Heart right ventricle (tissue), 16 donors: ENCODE results near the gene REX1BD. TPM values are rescaled to one million over a fixed set of nuclear protein-coding genes. Genes with fewer than 3 reads are reported as not detected.
"Not testable (repeated sequence)": the region's sequence is repeated elsewhere in the genome, so short reads cannot be mapped to it uniquely, and the experiment has no call there.

Experiments used
- ATAC-seq, 8 donors: fragments of 200-7000 bp; cut with Tn5 transposase; one replicate each; pipeline ENCODE4 v1.9.1; 2020; ENCODE audit warnings: mild to moderate bottlenecking in 8 of 8, moderate library complexity in 8 of 8, moderate number of reproducible peaks in 1 of 8
- DNase-seq, 2 donors: peaks; one replicate each; pipeline ENCODE4 v3.0.0-alpha.2; 2020
- H3K27ac ChIP-seq, 10 donors: fragments of 200-600 bp; sonication (generic) in 2 of 10; one replicate each; pipeline versions ENCODE4 v1.5.0 to v1.8.0; 2020 to 2022; ENCODE audit warnings: mild to moderate bottlenecking in 3 of 10
- H3K27me3 ChIP-seq, 7 donors: fragments of 200-600 bp; one replicate each; pipeline ENCODE4 v1.8.0; 2021 to 2022; ENCODE audit warnings: mild to moderate bottlenecking in 2 of 7
- H3K36me3 ChIP-seq, 9 donors: fragments of 200-600 bp; sonication (generic) in 1 of 9; one replicate each; pipeline versions ENCODE4 v1.5.0 to v1.8.0; 2020 to 2022; ENCODE audit warnings: mild to moderate bottlenecking in 2 of 9
- H3K4me1 ChIP-seq, 9 donors: fragments of 200-600 bp; sonication (generic) in 1 of 9; one replicate each; pipeline versions ENCODE4 v1.5.0 to v1.8.0; 2020 to 2022; ENCODE audit warnings: mild to moderate bottlenecking in 4 of 9
- H3K4me3 ChIP-seq, 10 donors: fragments of 200-600 bp; sonication (generic) in 2 of 10; one replicate each; pipeline versions ENCODE4 v1.5.0 to v1.8.0; 2020 to 2022; ENCODE audit warnings: mild to moderate bottlenecking in 7 of 10, moderate library complexity in 2 of 10
- H3K9me3 ChIP-seq, 11 donors: fragments of 200-600 bp in 10 of 11; sonication (generic) in 2 of 11; one replicate each; pipeline versions ENCODE4 v1.5.0 to v1.8.0; 2013 to 2022; ENCODE audit warnings: mild to moderate bottlenecking in 2 of 11, control low read depth in 1 of 11, moderate library complexity in 1 of 11
- WGBS, 2 donors: extraction: QIAGEN DNeasy Blood & Tissue Kit; methylation state at CpG; one replicate each; pipeline ENCODE4 v1.1.7; 2013; ENCODE audit warnings: inconsistent platforms in 1 of 2; 5-methylcytosine and 5-hydroxymethylcytosine counted together
- intact Hi-C, 10 donors: fragments of 100-400 bp; cut with DNase I; formaldehyde crosslinking; loops; one replicate each; pipeline versions ENCODE4 v1.11.1 to v1.14.2; 2022
- polyA plus RNA-seq, 2 donors: library from polyadenylated mRNA; stranded (reverse); fragments of 200-250 nt; gene quantifications; one replicate each; pipeline ENCODE4 v1.2.3, GENCODE V29; 2013
- total RNA-seq, 10 donors: library from RNA; stranded (reverse); fragmentation: NEBNext Ultra II Directional in 3 of 10; extraction: Animal tissue kit (Norgen Biotek cat#: 25700) in 3 of 10; gene quantifications; one replicate each; pipeline versions ENCODE4 v1.2.1 to v1.2.4, GENCODE V29; 2021 to 2023
- TF ChIP-seq, protein P1 (sequence below), 9 donors: fragments of 200-600 bp; sonication (generic) in 2 of 9; IDR thresholded peaks; one replicate each; pipeline versions ENCODE4 v1.5.0 to v1.8.0; 2021 to 2022; ENCODE audit warnings: antibody characterized with exemption in 9 of 9, mild to moderate bottlenecking in 5 of 9, moderate library complexity in 1 of 9
- donor health status: Arrhythmogenic right ventricular cardiomyopathy.
- donor health status: ischemic (EF 13 %, LVEDD 7.1; RV severe dilation, severe dysfunction).
- donor health status: healthy with polysubstance abuse.
- donor health status: DM: no; HTN: yes; CAD: no.
- donor health status: DM: no; HTN: no; CAD: no.
- donor health status: ischemic (EF 25% LVEDD 6.9; RV normal size, moderate dysfunction).
- donor health status: ischemic (EF 25% LVEDD 5.7; RV mildly dilated, moderate dysfunction).
- donor health status: healthy.
- donor health status: DM: yes; HTN: yes; CAD: no.
- donor health status: Ischemic cardiomyopathy.
- donor health status: ischemic (EF 35%, LVEDD 5.7; RV mildly dilated, moderate dysfunction).
- donor health status: nonischemic (EF 11% LVEDD 7.7; RV severe dilation, severe dysfunction).
- donor health status: DM: yes; HTN: yes; CAD: no.
- donor health status: PGD.
- donor health status: ischemic (EF 29% LVEDD 5.4; RV normal size, mild dysfunction).
- donor health status: nonischemic (EF 23%, LVEDD 6.1; RV moderate dilation, normal function).

The REX1BD gene
- total and polyA plus RNA-seq, 12 donors, result 58.5 to 107 (median 68.7) TPM

GRCh38 chr19:18595475-18595874 lies 6.9 kb downstream of the REX1BD start:
- H3K27me3 ChIP-seq, result peaks cover 0 to 52% (median 45%) of the 10 kb centered on the region in 7 donors
- WGBS, 2 donors, result 70 to 85% methylated on average over 6 of the region's 6 CpGs
- no peak for ATAC-seq

GRCh38 chr19:18596752-18597157 lies 8.2 kb downstream of the REX1BD start:
- WGBS, 2 donors, result 16 to 17% methylated on average over 21 of the region's 21 CpGs
- Histone ChIP-seq H3K9me3 (no peaks in the 10 kb centered on the region), H3K4me3 (no peak overlapping the region), H3K27ac (no peak overlapping the region), H3K36me3 (peaks cover 0 to 7% (median 0%) of the 10 kb centered on the region in 9 donors), H3K4me1 (peaks cover 10 to 27% (median 17%) of the 10 kb centered on the region in 9 donors), H3K27me3 (peaks cover 0 to 65% (median 56%) of the 10 kb centered on the region in 7 donors)
- peak in 1 of 2 donors; percentile 60 for DNase-seq
- intact Hi-C loops, result loop anchor here in 5 of 10 donors (5.0 to 10.0 kb wide), 4 partner anchors 76 to 248 kb away; no protein-coding TSS in a partner anchor
- ATAC-seq, result peak in 3 of 8 donors; percentile 27 to 44 (median 43)
- TF ChIP-seq, protein P1, sequence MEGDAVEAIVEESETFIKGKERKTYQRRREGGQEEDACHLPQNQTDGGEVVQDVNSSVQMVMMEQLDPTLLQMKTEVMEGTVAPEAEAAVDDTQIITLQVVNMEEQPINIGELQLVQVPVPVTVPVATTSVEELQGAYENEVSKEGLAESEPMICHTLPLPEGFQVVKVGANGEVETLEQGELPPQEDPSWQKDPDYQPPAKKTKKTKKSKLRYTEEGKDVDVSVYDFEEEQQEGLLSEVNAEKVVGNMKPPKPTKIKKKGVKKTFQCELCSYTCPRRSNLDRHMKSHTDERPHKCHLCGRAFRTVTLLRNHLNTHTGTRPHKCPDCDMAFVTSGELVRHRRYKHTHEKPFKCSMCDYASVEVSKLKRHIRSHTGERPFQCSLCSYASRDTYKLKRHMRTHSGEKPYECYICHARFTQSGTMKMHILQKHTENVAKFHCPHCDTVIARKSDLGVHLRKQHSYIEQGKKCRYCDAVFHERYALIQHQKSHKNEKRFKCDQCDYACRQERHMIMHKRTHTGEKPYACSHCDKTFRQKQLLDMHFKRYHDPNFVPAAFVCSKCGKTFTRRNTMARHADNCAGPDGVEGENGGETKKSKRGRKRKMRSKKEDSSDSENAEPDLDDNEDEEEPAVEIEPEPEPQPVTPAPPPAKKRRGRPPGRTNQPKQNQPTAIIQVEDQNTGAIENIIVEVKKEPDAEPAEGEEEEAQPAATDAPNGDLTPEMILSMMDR (IDR thresholded peaks at IDR 0.05), result no peak

More at GRCh38 chr19:18595475-18595874, 6.9 kb downstream of the REX1BD start:
- DNase-seq, result no peak
- H3K27ac ChIP-seq, result peak overlapping the region in 1 of 10 donors; percentile 19
- peaks cover 10 to 28% (median 17%) of the 10 kb centered on the region in 9 donors for H3K4me1 ChIP-seq
- H3K9me3 ChIP-seq, result no peaks in the 10 kb centered on the region
- no peak overlapping the region for H3K4me3 ChIP-seq
- peaks cover 0 to 20% (median 5%) of the 10 kb centered on the region in 9 donors for H3K36me3 ChIP-seq
- TF ChIP-seq, protein P1 (IDR thresholded peaks at IDR 0.05), result no peak
- intact Hi-C loops, result loop anchor here in 8 of 10 donors (2.0 to 10.0 kb wide), 6 partner anchors 77 to 251 kb away; no protein-coding TSS in a partner anchor

GRCh38 chr19:18597809-18598660 lies 9.4 kb downstream of the REX1BD start:
- peaks cover 10 to 27% (median 17%) of the 10 kb centered on the region in 9 donors for H3K4me1 ChIP-seq
- H3K36me3 ChIP-seq, result no peaks in the 10 kb centered on the region
- no peak overlapping the region for H3K4me3 ChIP-seq
- no peak for DNase-seq
- no peak for ATAC-seq
- no peak overlapping the region for H3K27ac ChIP-seq
- 41% methylated on average over 25 of the region's 25 CpGs for WGBS, 2 donors
- peaks cover 0 to 78% (median 65%) of the 10 kb centered on the region in 7 donors for H3K27me3 ChIP-seq
- intact Hi-C loops, result loop anchor here in 5 of 10 donors (5.0 to 10.0 kb wide), 4 partner anchors 74 to 247 kb away; no protein-coding TSS in a partner anchor
- TF ChIP-seq, protein P1 (IDR thresholded peaks at IDR 0.05), result no peak
- H3K9me3 ChIP-seq, result no peaks in the 10 kb centered on the region

DNA sequence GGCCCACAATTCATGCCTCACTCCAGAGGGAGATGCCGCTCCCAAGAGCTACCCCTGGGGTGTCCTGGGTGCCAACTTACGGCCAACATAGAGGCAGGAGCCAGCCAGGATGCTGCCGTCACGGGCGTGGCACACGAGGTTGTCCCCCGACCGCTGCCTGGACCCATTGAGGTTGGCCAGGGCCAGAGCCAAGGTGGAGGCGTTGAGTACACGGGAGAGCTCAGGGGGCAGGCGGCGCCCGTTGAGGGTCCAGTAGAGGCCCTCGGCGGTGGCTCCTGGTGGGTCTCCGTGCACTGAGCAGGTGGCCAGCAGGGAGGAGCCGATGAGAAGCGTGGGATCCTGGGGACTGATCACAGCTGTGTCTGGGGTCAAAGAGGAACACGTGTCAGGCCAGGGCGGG lies 10.9 kb downstream of the REX1BD start:
- intact Hi-C loops, result loop anchor here in 5 of 10 donors (5.0 to 10.0 kb wide), 4 partner anchors 73 to 245 kb away; no protein-coding TSS in a partner anchor
- Histone ChIP-seq H3K27me3 (peaks cover 9 to 93% (median 79%) of the 10 kb centered on the region in 7 donors), H3K9me3 (no peaks in the 10 kb centered on the region), H3K36me3 (no peaks in the 10 kb centered on the region), H3K4me3 (no peak overlapping the region), H3K4me1 (peaks cover 8 to 30% (median 18%) of the 10 kb centered on the region in 9 donors), H3K27ac (no peak overlapping the region)
- TF ChIP-seq, protein P1 (IDR thresholded peaks at IDR 0.05), result no peak
- ATAC-seq, result no peak
- DNase-seq, result no peak
- 90 to 91% methylated on average over 20 of the region's 20 CpGs for WGBS, 2 donors

- Histone ChIP-seq H3K4me1 (peaks cover 0 to 24% (median 12%) of the 10 kb centered on the region in 9 donors), H3K27me3 (peaks cover 16 to 97% (median 85%) of the 10 kb centered on the region in 7 donors)
- H3K36me3 ChIP-seq, ATAC-seq, H3K27ac ChIP-seq, H3K4me3 ChIP-seq, DNase-seq, H3K9me3 ChIP-seq: not testable (repeated sequence)
- intact Hi-C loops, result loop anchor here in 3 of 10 donors (5.0 to 10.0 kb wide), 3 partner anchors 74 to 261 kb away; no protein-coding TSS in a partner anchor
- WGBS, 2 donors, result 92 to 94% methylated on average over 15 of the region's 15 CpGs
These were observed 12.2 kb downstream of the REX1BD start for GRCh38 chr19:18600692-18601397.
